HepG2 (cell line): ENCODE measurements around the gene TXNIP. TPM values are rescaled to one million over a fixed set of nuclear protein-coding genes. Genes with fewer than 3 reads are reported as not detected.

Source experiments
- ATAC-seq: fragments of 200-7000 bp; cut with Tn5 transposase; 3 replicates; pipeline ENCODE4 v1.9.1; 2020; ENCODE audit warnings: mild to moderate bottlenecking, moderate library complexity
- BruUV-seq: library from RNA; stranded (reverse); fragments of 400-500 nt; replicated peaks from 2 replicates; lab custom pipeline; 2021; lab: Mats Ljungman, UMichigan
- CTCF ChIA-PET: fragments of 300-600 bp; formaldehyde crosslinking; extraction: SDS; loops from one replicate; lab custom pipeline; 2021; ENCODE audit warnings: low total read pairs, inconsistent platforms, low intra/inter-chr PET ratio; lab: Yijun Ruan, JAX
- POLR2A ChIA-PET: fragments of 350-600 bp; sonication (Branson Sonifier 250); formaldehyde crosslinking; loops from one replicate; lab custom pipeline; 2020; ENCODE audit warnings: antibody characterized with exemption, inconsistent platforms; lab: Yijun Ruan, JAX
- DNase-seq: peaks from one replicate; pipeline ENCODE4 v3.0.0-alpha.2; 2015; ENCODE audit warnings: low spot score
- FAIRE-seq: peaks from 3 replicates; lab custom pipeline; 2011; peaks lifted over from hg19 to GRCh38; lab: Jason Lieb, UNC
- H2AFZ ChIP-seq: one replicate; pipeline ENCODE4 v1.6.1; 2011; ENCODE audit warnings: low read length, inconsistent platforms
- H3K27ac ChIP-seq: fragments of 300-600 bp; 3 replicates; pipeline ENCODE4 v1.8.0; 2011; ENCODE audit warnings: mixed run types, mild to moderate bottlenecking, mixed read lengths, low read length, inconsistent platforms; ENCODE audit not compliant: insufficient read depth; ENCODE audit errors: extremely low read length
- H3K27me3 ChIP-seq, 2 experiments: fragments of 200-600 bp in 1 of 2; 2 replicates in 1 of 2; 3 replicates in 1 of 2; pipeline versions ENCODE4 v1.6.0 to v1.8.0; 2011; ENCODE audit warnings: low read length in 2 of 2, mild to moderate bottlenecking in 2 of 2, moderate library complexity in 2 of 2, inconsistent platforms in 1 of 2; ENCODE audit not compliant: insufficient read depth in 2 of 2, control insufficient read depth in 1 of 2
- H3K36me3 ChIP-seq, 2 experiments: fragments of 200-600 bp in 1 of 2; replicated peaks in 1 of 2; 2 replicates in 1 of 2; 3 replicates in 1 of 2; pipeline versions ENCODE4 v1.5.1 to v1.8.0; 2011; ENCODE audit warnings: low read length in 2 of 2, inconsistent platforms in 1 of 2; ENCODE audit not compliant: insufficient read depth in 2 of 2, control insufficient read depth in 1 of 2
- H3K4me1 ChIP-seq: 2 replicates; pipeline ENCODE4 v1.5.1; 2012; ENCODE audit warnings: low read length, inconsistent platforms; ENCODE audit not compliant: insufficient read depth
- H3K4me2 ChIP-seq: 2 replicates; pipeline ENCODE4 v1.6.0; 2011; ENCODE audit warnings: low read depth, low read length, inconsistent platforms
- H3K4me3 ChIP-seq, 3 experiments: fragments of 200-600 bp in 1 of 3; sonication (generic), shearing (Covaris generic) in 1 of 3; replicated peaks in 1 of 3; 2 replicates each; pipeline ENCODE4 v1.5.1; 2011 to 2016; ENCODE audit warnings: low read length in 3 of 3, inconsistent platforms in 2 of 3, low read depth in 2 of 3, mild to moderate bottlenecking in 2 of 3, control low read depth in 1 of 3, mixed read lengths in 1 of 3; ENCODE audit not compliant: insufficient read depth in 1 of 3
- H3K79me2 ChIP-seq: one replicate; pipeline ENCODE4 v1.6.1; 2011; ENCODE audit warnings: low read length, inconsistent platforms; ENCODE audit not compliant: insufficient read depth
- H3K9ac ChIP-seq: 2 replicates; pipeline ENCODE4 v1.6.0; 2011; ENCODE audit warnings: mild to moderate bottlenecking, low read depth, low read length, inconsistent platforms; ENCODE audit not compliant: insufficient read depth
- H3K9me3 ChIP-seq: 2 replicates; pipeline ENCODE4 v1.5.1; 2012; ENCODE audit warnings: mild to moderate bottlenecking, low read length
- H4K20me1 ChIP-seq: 2 replicates; pipeline ENCODE4 v1.6.0; 2011; ENCODE audit warnings: inconsistent platforms, mild to moderate bottlenecking, low read length, moderate library complexity; ENCODE audit not compliant: insufficient read depth
- ATM ChIP-seq: fragments of 450-650 bp; IDR thresholded peaks from 2 replicates; pipeline ENCODE4 v1.7.1; 2017; ENCODE audit warnings: mild to moderate bottlenecking, borderline replicate concordance
- BCL6 ChIP-seq: IDR thresholded peaks from 2 replicates; pipeline ENCODE4 v1.6.1; 2016; ENCODE audit warnings: missing genetic modification reagents, missing compliant biosample characterization
- CREM ChIP-seq, 2 experiments: sonication (generic) in 1 of 2; formaldehyde crosslinking in 1 of 2; IDR thresholded peaks; 2 replicates each; pipeline versions ENCODE4 v1.4.0 to v1.6.1; 2016 to 2020; ENCODE audit warnings: antibody characterized with exemption in 1 of 2, mild to moderate bottlenecking in 1 of 2, missing genetic modification reagents in 1 of 2
- DRAP1 ChIP-seq: IDR thresholded peaks from 2 replicates; pipeline ENCODE4 v1.6.1; 2016; ENCODE audit warnings: missing genetic modification reagents, missing compliant biosample characterization
- FOXA1 ChIP-seq, 2 experiments: fragments of 450-650 bp in 1 of 2; sonication (generic) in 1 of 2; formaldehyde crosslinking in 1 of 2; IDR thresholded peaks; 2 replicates each; pipeline versions ENCODE4 v1.4.0 to v1.6.1; 2016 to 2020; ENCODE audit warnings: missing genetic modification reagents in 1 of 2
- FOXA3 ChIP-seq: IDR thresholded peaks from 2 replicates; pipeline ENCODE4 v1.6.1; 2016; ENCODE audit warnings: missing genetic modification reagents, missing compliant biosample characterization
- FOXJ3 ChIP-seq: sonication (generic); formaldehyde crosslinking; IDR thresholded peaks from 2 replicates; pipeline ENCODE4 v1.4.0; 2020; ENCODE audit warnings: missing genetic modification reagents, mild to moderate bottlenecking, borderline replicate concordance
- FOXP1 ChIP-seq, 2 experiments: fragments of 450-650 bp in 1 of 2; IDR thresholded peaks; 2 replicates each; pipeline ENCODE4 v1.6.1; 2017 to 2018; ENCODE audit warnings: antibody characterized with exemption in 1 of 2
- GABPB1 ChIP-seq: IDR thresholded peaks from 2 replicates; pipeline ENCODE4 v1.6.1; 2016; ENCODE audit warnings: mild to moderate bottlenecking, missing genetic modification reagents, moderate library complexity, missing compliant biosample characterization
- GATAD1 ChIP-seq: IDR thresholded peaks from 2 replicates; pipeline ENCODE4 v1.6.1; 2016; ENCODE audit warnings: missing genetic modification reagents, missing compliant biosample characterization
- GATAD2A ChIP-seq: IDR thresholded peaks from 2 replicates; pipeline ENCODE4 v1.6.1; 2016
- HMG20A ChIP-seq: IDR thresholded peaks from 2 replicates; pipeline ENCODE4 v1.6.1; 2016; ENCODE audit warnings: borderline replicate concordance
- MED8 ChIP-seq: sonication (generic); formaldehyde crosslinking; IDR thresholded peaks from 2 replicates; pipeline ENCODE4 v1.8.1; 2023; ENCODE audit warnings: mild to moderate bottlenecking, missing genetic modification reagents; ENCODE audit not compliant: insufficient replicate concordance
- MYNN ChIP-seq: sonication (generic); formaldehyde crosslinking; IDR thresholded peaks from 2 replicates; pipeline ENCODE4 v1.4.0; 2020; ENCODE audit warnings: mild to moderate bottlenecking, low read depth, missing genetic modification reagents
- THYN1 ChIP-seq: sonication (generic); formaldehyde crosslinking; IDR thresholded peaks from 2 replicates; pipeline ENCODE4 v1.8.1; 2023; ENCODE audit warnings: low read depth, mild to moderate bottlenecking, moderate library complexity, missing genetic modification reagents, borderline replicate concordance
- TOE1 ChIP-seq: sonication (generic); formaldehyde crosslinking; IDR thresholded peaks from 2 replicates; pipeline ENCODE4 v1.4.0; 2020; ENCODE audit warnings: mild to moderate bottlenecking, missing genetic modification reagents
- ZNF3 ChIP-seq: IDR thresholded peaks from 2 replicates; pipeline ENCODE4 v1.7.0; 2017; ENCODE audit warnings: inconsistent platforms
- ZNF552 ChIP-seq: sonication (generic); formaldehyde crosslinking; IDR thresholded peaks from 2 replicates; pipeline ENCODE4 v1.9.0; 2022; ENCODE audit warnings: missing genetic modification reagents, mild to moderate bottlenecking, borderline replicate concordance
- ZNF788 ChIP-seq: sonication (generic); formaldehyde crosslinking; IDR thresholded peaks from 2 replicates; pipeline ENCODE4 v1.5.0; 2020; ENCODE audit warnings: mild to moderate bottlenecking, missing genetic modification reagents, borderline replicate concordance
- WGBS: methylation state at CpG from one replicate; pipeline ENCODE4 v1.1.6; 2017; ENCODE audit warnings: low lambda C conversion rate; 5-methylcytosine and 5-hydroxymethylcytosine counted together
- in situ Hi-C: cut with HindIII; loops from 2 replicates; pipeline ENCODE4 v1.10.0; 2017; ENCODE audit warnings: low pct_unique_long_range_greater_than_20kb; ENCODE audit not compliant: extremely low pct_ligation_motif_present
- intact Hi-C: fragments of 100-400 bp; cut with micrococcal nuclease; formaldehyde crosslinking; loops from one replicate; pipeline ENCODE4 v1.10.0; 2022; ENCODE audit not compliant: unreplicated experiment
- polyA plus RNA-seq, 8 experiments: library from polyadenylated mRNA; depleted of rRNA in 3 of 8; stranded (reverse) in 7 of 8; unstranded in 1 of 8; fragments of >200 nt; fragmentation: Illumina TruSeq in 4 of 8; extraction: Trizol in 4 of 8; gene quantifications; 2 replicates each; pipeline versions ENCODE4 v1.2.1 to v1.2.3, GENCODE V29; 2011 to 2016; ENCODE audit warnings: low read depth in 4 of 8, missing spikeins in 1 of 8, mixed read lengths in 1 of 8; ENCODE audit not compliant: insufficient read depth in 1 of 8
- total RNA-seq, 5 experiments: library from RNA; depleted of rRNA; stranded (reverse); fragments of >200 nt; fragmentation: Illumina TruSeq; extraction: Trizol; gene quantifications; 2 replicates each; pipeline ENCODE4 v1.2.3, GENCODE V29; 2016; ENCODE audit warnings: low read depth in 1 of 5
- TF ChIP-seq, protein P1 (sequence below): sonication (generic); formaldehyde crosslinking; IDR thresholded peaks from 2 replicates; pipeline ENCODE4 v1.4.0; 2020; ENCODE audit warnings: missing genetic modification reagents

The TXNIP gene
- total and polyA plus RNA-seq, 2 of the 13 experiments (the other 11 are each of a cell fraction or from before 2014, with no cell fraction given) = 24.4 to 237 TPM

- H2AFZ ChIP-seq = no peak overlapping the region
- 3% methylated on average over 4 of the region's 4 CpGs for WGBS
- peaks cover 22% of the 10 kb centered on the region for H3K4me1 ChIP-seq
- H3K9ac ChIP-seq = no peak overlapping the region
- ChIA-PET POLR2A (interaction anchor here (0.8 kb wide), 1 partner anchor 16 kb away, joined by 3 read pairs; no protein-coding TSS in a partner anchor), CTCF (interaction anchor here (0.8 to 2.9 kb wide), 4 partner anchors 35 to 167 kb away, joined by 3 to 23 read pairs (median 14); partner anchors contain the start of gene NUDT17)
- no peaks in the 10 kb centered on the region for H3K9me3 ChIP-seq
- intact Hi-C loops = loop anchor here (1.0 kb wide), 2 partner anchors 121 to 168 kb away; partner anchors contain the start of gene NUDT17
- no peaks in the 10 kb centered on the region for H3K36me3 ChIP-seq
- no peak overlapping the region for H3K4me3 ChIP-seq
- FAIRE-seq = peak; percentile 80
- no peaks in the 10 kb centered on the region for H3K27me3 ChIP-seq
- peak; percentile 54 for ATAC-seq
- H3K79me2 ChIP-seq = no peaks in the 10 kb centered on the region
- H3K27ac ChIP-seq = no peak overlapping the region
- peak; percentile 63 for DNase-seq
- in situ Hi-C loops = loop anchor here (5.0 to 10.0 kb wide), 2 partner anchors 36 to 168 kb away; partner anchors contain the start of gene NUDT17
- no peak overlapping the region for H3K4me2 ChIP-seq
- BruUV-seq = no TSS peak
- H4K20me1 ChIP-seq = no peaks in the 10 kb centered on the region
- no peak for TF ChIP-seq ZNF552 (CRISPR knock-in tag)
- TF ChIP-seq, protein P1, sequence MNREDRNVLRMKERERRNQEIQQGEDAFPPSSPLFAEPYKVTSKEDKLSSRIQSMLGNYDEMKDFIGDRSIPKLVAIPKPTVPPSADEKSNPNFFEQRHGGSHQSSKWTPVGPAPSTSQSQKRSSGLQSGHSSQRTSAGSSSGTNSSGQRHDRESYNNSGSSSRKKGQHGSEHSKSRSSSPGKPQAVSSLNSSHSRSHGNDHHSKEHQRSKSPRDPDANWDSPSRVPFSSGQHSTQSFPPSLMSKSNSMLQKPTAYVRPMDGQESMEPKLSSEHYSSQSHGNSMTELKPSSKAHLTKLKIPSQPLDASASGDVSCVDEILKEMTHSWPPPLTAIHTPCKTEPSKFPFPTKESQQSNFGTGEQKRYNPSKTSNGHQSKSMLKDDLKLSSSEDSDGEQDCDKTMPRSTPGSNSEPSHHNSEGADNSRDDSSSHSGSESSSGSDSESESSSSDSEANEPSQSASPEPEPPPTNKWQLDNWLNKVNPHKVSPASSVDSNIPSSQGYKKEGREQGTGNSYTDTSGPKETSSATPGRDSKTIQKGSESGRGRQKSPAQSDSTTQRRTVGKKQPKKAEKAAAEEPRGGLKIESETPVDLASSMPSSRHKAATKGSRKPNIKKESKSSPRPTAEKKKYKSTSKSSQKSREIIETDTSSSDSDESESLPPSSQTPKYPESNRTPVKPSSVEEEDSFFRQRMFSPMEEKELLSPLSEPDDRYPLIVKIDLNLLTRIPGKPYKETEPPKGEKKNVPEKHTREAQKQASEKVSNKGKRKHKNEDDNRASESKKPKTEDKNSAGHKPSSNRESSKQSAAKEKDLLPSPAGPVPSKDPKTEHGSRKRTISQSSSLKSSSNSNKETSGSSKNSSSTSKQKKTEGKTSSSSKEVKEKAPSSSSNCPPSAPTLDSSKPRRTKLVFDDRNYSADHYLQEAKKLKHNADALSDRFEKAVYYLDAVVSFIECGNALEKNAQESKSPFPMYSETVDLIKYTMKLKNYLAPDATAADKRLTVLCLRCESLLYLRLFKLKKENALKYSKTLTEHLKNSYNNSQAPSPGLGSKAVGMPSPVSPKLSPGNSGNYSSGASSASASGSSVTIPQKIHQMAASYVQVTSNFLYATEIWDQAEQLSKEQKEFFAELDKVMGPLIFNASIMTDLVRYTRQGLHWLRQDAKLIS (CRISPR knock-in tag) = no peak
- TF ChIP-seq ATM = no peak
- 0 out of 2 replicates have a peak, but pooled peaks have one; percentile 18 for TF ChIP-seq CREM (IDR thresholded peaks at IDR 0.05)
- TF ChIP-seq CREM (CRISPR knock-in tag; IDR thresholded peaks at IDR 0.05) = no peak
- peak; percentile 82 for TF ChIP-seq FOXA3 (CRISPR knock-in tag)
- TF ChIP-seq FOXA1 (IDR thresholded peaks at IDR 0.05) = peak; percentile 60; the same call in 1 of the 2 replicates
- TF ChIP-seq FOXA1 (CRISPR knock-in tag; IDR thresholded peaks at IDR 0.05) = peak; percentile 41; the same call in 1 of the 2 replicates
- TF ChIP-seq MYNN (CRISPR knock-in tag) = no peak
- TF ChIP-seq ZNF788 (CRISPR knock-in tag) = no peak
- no peak for TF ChIP-seq THYN1 (CRISPR knock-in tag)
- TF ChIP-seq GATAD1 (CRISPR knock-in tag) = no peak
- 0 out of 2 replicates have a peak, but pooled peaks have one; percentile 56 for TF ChIP-seq BCL6 (CRISPR knock-in tag)
- no peak for TF ChIP-seq FOXJ3 (CRISPR knock-in tag)
- no peak for TF ChIP-seq GABPB1 (CRISPR knock-in tag)
- TF ChIP-seq TOE1 = no peak
- TF ChIP-seq ZNF3 (CRISPR knock-in tag) = no peak
- 0 out of 2 replicates have a peak, but pooled peaks have one; percentile 7 for TF ChIP-seq HMG20A (CRISPR knock-in tag)
- peak; percentile 76 for TF ChIP-seq GATAD2A (CRISPR knock-in tag)
- TF ChIP-seq MED8 = no peak
- TF ChIP-seq DRAP1 (CRISPR knock-in tag) = no peak
- TF ChIP-seq FOXP1 (IDR thresholded peaks at IDR 0.05) = no peak
- no peak for TF ChIP-seq FOXP1 (CRISPR knock-in tag; IDR thresholded peaks at IDR 0.05)
Observed at GRCh38 chr1:146012703-146013558, 16.6 kb upstream of the TXNIP start.
